Measurements from ENCODE around the gene PTPRN2.

The PTPRN2 gene

DNA sequence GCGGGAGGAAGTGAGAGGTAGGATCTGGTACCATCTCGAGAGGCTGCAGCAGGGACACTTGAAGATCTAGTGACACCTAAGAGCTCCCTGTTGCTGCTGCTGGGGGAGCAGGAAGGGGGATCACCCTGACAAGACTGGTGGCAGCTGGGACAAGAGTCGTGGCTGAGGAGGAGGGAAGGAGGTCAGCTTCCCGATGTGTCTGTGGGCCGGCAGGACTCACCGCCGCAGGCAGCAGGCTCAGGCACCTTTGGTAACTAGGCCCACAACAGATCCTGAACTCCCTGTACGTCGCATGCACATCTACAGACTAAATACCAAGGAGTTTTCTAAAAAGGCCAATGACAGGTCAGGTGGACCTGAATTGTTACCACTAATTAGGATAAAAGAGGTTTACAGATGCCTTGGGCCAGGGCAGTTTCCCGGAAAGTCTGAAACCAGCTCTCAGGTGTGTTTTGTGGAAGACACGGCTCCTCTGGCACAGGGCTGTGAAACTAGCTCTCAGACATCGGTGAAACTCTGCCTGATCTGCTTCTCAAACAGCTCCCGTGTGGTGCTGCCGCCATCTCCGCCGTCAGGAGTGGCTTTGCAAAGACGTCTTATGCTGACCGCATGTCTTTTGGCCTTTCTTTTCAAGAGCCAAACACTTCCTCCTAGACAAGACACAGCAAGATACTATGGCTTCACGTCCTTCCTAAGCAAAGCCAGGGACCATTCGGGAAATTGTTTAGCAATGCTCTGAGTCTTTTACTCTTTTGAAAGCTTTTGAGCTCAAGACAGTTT lies 609.7 kb downstream of the PTPRN2 start:
- DNase-seq: no peak

- peak; percentile 49 for DNase-seq
Observed at GRCh38 chr7:157977306-157977705, 610.3 kb downstream of the PTPRN2 start.

- no peak for DNase-seq
Observed at GRCh38 chr7:157976406-157976805, 611.2 kb downstream of the PTPRN2 start.

- no peak for DNase-seq
Observed at GRCh38 chr7:157975401-157976372, 611.9 kb downstream of the PTPRN2 start.

- DNase-seq: no peak
Observed at GRCh38 chr7:157974678-157975230, 612.9 kb downstream of the PTPRN2 start.

GRCh38 chr7:157973971-157974677 lies 613.5 kb downstream of the PTPRN2 start:
- no peak for DNase-seq

- no peak for DNase-seq
Observed at GRCh38 chr7:157972914-157973313, 614.7 kb downstream of the PTPRN2 start.

DNA sequence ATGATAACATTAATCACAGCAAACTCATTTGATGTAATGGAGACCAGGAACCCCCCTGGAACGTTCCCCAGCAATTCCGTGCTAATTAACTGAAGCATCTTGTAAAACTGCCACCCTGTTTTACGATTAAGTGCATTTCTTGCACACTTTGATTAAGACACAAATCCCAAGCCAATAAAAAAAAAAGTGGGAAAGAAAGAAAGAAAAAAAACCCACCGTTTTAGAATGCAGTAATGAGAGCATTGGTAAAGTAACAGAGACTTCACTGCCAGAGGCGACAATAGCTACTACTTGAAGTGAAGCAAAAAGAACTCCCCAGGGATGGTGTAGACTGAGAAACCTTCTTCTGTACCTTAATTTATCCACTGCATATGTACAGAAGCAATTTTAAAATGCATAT lies 616.1 kb downstream of the PTPRN2 start:
- DNase-seq: no peak

- DNase-seq: no peak
Observed at GRCh38 chr7:157970744-157971143, 616.9 kb downstream of the PTPRN2 start.

DNA sequence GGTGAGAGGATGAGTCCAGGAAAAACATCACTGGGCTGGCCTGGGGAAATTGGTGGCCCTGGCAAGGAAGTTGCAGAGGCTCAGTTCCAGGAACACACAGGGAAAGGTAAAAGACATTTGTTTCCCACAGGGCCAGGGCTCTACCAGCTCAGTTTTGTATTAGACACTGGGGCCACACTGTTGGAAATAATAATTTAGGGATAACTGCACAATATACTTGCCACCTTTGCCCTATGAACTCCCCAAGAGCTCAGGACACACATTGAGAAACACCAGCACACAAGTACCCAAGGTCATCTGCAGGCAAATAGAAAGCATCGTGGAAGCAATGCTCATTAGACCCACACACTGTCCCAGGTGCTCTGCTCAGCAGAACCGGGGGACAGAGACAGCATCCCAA lies 617.6 kb downstream of the PTPRN2 start:
- DNase-seq: no peak

- DNase-seq: no peak
Observed at GRCh38 chr7:157966490-157966889, 621.1 kb downstream of the PTPRN2 start.

DNA sequence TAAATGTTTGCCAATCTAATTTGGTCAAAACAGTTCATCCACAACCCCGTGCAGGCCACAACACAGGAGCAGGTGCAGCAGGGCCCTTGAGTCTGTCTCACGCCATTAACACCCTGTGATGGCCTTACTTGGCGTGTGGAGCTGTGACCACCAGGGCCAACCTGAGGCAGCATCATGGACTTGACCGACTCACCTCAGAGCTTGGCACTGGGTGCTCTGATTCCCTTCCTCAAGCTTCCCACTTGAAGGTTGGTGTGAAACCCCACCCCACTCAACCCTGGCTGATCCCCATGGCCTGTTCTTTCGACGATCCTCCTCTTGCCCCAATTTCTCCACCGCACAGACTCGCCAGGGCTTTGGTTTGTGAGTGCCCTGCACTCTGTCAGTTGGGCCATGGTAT lies 623.1 kb downstream of the PTPRN2 start:
- no peak for DNase-seq

- DNase-seq: no peak
Observed at GRCh38 chr7:157964016-157964415, 623.6 kb downstream of the PTPRN2 start.

GRCh38 chr7:157963526-157963925 lies 624.1 kb downstream of the PTPRN2 start:
- no peak for DNase-seq

DNA sequence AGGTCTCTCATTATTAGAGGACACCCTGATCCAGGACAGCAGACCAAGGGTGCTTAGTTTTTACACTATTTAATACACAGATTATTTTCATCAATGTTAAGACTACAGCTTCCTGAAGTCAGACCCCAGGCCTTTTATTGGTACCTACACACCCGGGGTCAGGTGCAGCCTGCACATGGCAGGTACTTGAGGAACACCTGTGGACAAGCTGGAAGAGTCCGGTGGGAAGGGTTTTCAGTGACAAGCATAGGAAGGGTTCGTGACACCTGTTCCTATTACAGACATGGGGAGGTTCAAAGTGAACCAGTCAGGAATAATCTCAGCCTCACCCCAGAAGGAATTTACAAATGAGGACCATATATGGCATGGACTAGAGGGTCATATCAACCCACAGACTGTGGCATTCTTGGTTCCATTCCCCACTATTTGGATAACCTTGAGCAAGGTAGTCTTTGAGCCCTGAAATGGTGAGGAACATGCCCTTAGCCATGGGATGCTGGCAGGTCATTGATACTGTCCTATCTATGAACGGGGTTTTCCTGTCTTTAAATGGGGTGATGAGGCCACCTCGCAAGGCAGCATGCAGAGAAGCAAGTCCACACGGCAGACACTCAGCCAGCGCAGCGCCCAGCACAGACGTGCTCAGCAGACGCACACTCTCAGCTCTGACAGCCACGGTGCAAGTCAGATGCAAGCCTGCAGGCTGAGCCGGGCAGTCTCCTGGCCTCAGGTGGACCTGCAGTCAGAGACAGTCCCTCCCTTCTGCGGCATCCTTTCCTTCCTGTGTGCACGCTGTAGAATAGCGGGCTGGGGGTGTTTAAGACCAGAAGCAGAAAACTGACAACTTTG lies 624.9 kb downstream of the PTPRN2 start:
- no peak for DNase-seq

DNA sequence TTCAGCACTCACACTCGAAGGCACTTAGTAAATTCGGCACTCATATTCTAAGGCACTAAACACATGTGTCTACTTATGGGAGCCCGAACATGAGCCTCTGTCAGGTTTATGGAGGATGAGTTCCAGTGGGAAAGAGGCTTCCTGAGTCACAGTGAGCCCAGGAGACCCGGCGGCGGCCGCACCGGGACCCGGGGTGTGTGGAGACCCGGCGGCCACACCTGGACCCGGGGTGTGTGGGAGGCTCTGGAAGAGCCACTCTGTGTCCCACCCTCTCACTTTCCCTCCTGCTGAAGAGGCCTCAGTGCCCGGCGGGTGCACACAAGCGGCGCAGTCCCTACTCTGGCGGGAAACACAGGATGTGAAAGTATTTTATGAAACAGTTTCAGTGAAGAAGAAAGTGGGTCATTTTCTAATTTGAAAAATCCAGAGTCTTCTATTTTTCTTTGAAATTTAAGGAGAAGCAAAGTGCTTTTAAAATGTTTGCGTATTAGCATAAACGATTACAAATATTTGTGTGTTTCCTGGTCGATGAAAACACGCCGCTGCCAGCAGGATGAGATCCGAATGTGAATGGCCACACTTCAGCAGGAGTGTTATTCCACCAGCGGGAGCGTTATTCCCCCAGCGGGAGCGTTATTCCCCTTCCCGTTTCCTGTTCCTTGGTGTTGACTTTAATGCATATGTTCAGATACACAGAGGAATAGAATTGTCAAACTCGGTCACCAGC lies 625.7 kb downstream of the PTPRN2 start:
- no peak for DNase-seq

- DNase-seq: no peak
Observed at GRCh38 chr7:157955348-157955999, 632.1 kb downstream of the PTPRN2 start.

DNA sequence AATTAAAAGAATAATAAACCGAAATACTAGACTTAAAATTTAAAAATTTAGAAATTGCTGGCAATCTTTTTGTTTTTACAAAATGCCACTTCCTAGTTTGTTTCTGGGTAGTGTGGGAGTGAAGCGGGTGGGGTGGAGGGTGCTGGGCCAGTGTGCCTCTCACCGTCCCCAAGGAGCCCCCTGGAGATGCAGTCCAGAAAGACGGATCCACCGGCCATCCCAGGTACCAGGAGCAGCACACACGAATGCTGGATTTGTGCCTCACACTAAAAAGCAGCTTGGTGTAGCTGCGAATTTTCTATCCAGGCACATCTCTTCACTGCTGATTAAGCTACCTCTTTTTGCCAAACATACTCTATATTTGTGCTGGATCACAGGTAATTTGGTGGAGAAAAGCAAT lies 632.7 kb downstream of the PTPRN2 start:
- DNase-seq: no peak

- DNase-seq: no peak
Observed at GRCh38 chr7:157952841-157953645, 634.6 kb downstream of the PTPRN2 start.
